Measurements from ENCODE around the gene ZNF454.

The ZNF454 gene

DNA sequence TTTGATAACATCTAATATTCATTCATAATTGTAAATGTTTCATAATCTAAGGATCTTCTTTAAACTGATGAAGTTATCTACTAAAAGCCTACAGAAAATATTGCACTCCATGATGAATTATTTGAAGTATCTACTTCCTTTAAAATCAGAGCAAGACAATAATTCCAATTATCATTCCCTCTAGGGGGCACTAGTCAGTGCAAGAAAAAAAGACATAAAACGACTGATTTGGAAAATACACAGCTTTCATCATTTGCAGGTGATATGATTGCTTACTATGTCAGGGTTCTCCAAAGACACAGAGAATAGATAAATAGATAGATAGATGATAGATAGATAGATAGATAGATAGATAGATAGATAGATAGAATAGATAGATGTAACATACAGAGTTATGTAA, 67.7 kb downstream of the ZNF454 start:
- Mint-ChIP-seq H3K36me3 (ENCODE audit: low read depth) (no peaks in the 10 kb centered on the region), H3K4me1 (ENCODE audit: low read depth) (no peaks in the 10 kb centered on the region), H3K27me3 (ENCODE audit: low read depth) (no peaks in the 10 kb centered on the region), H3K27ac (no peak overlapping the region), H3K9me3 (peaks cover 60% of the 10 kb centered on the region), H3K4me3 (no peak overlapping the region)
- DNase-seq (ENCODE audit: low spot score) = no peak

Data from T-helper 2 cell treated with Interferon-gamma antibody and Interleukin-4, amounts not matched to agents 5 μg/mL and 100 μg/mL, for 36 hours (primary cell).